HFFc6 (cell line): Measurements from ENCODE around the gene GUCA2A. TPM values are rescaled to one million over a fixed set of nuclear protein-coding genes. Genes with fewer than 3 reads are reported as not detected.

ENCODE experiments used
- DNase-seq: peaks from one replicate; pipeline ENCODE4 v3.0.0-alpha.2; 2018
- H3K27ac Mint-ChIP-seq: 2 replicates; pipeline ENCODE4 v1.8.0; 2020; ENCODE audit warnings: mild to moderate bottlenecking, mixed read lengths
- H3K27me3 Mint-ChIP-seq: 2 replicates; pipeline ENCODE4 v1.8.0; 2021; ENCODE audit warnings: mild to moderate bottlenecking, moderate library complexity, mixed read lengths; ENCODE audit not compliant: insufficient read depth
- H3K36me3 Mint-ChIP-seq: 2 replicates; pipeline ENCODE4 v1.8.0; 2021; ENCODE audit warnings: low read depth, mixed read lengths
- H3K4me1 Mint-ChIP-seq: 2 replicates; pipeline ENCODE4 v1.8.0; 2020; ENCODE audit warnings: low read depth, mixed read lengths
- H3K4me3 Mint-ChIP-seq: 2 replicates; pipeline ENCODE4 v1.8.0; 2020; ENCODE audit warnings: mild to moderate bottlenecking, moderate library complexity, mixed read lengths
- H3K9me3 Mint-ChIP-seq: 2 replicates; pipeline ENCODE4 v1.8.0; 2020; ENCODE audit warnings: mild to moderate bottlenecking, mixed read lengths
- CTCF ChIP-seq: fragments of 200-600 bp; sonication (generic); IDR thresholded peaks from 2 replicates; pipeline ENCODE4 v1.5.0; 2021; ENCODE audit warnings: antibody characterized with exemption, mild to moderate bottlenecking
- total RNA-seq, 6 experiments: library from RNA; stranded (reverse); fragmentation: NEBNext Ultra II Directional; extraction: Animal tissue kit (Norgen Biotek cat#: 25700); gene quantifications; 2 replicates in 1 of 6; 3 replicates in 5 of 6; pipeline ENCODE4 v1.2.3, GENCODE V29; 2021

The GUCA2A gene
- total RNA-seq, 6 experiments from 2014 or later: not detected

GRCh38 chr1:42114229-42114628 lies 50.3 kb downstream of the GUCA2A start:
- H3K27me3 Mint-ChIP-seq: peaks cover 42% of the 10 kb centered on the region

More at GRCh38 chr1:42114229-42114628, 50.3 kb downstream of the GUCA2A start:
- no peaks in the 10 kb centered on the region for H3K36me3 Mint-ChIP-seq
- H3K27ac Mint-ChIP-seq: no peak overlapping the region
- no peak for DNase-seq
- H3K9me3 Mint-ChIP-seq: no peaks in the 10 kb centered on the region
- TF ChIP-seq CTCF: no peak
- no peaks in the 10 kb centered on the region for H3K4me1 Mint-ChIP-seq
- H3K4me3 Mint-ChIP-seq: no peak overlapping the region

Other genes starting within 250 kb of the GUCA2A start
- 1 to 10 TPM; 7.0 to 9.7 (median 7.9) TPM for gene HIVEP3, start 245.8 kb downstream of the GUCA2A start, total RNA-seq
- not detected for gene GUCA2B, start 11.3 kb downstream of the GUCA2A start, total RNA-seq
- 10 to 100 TPM; 24.5 to 31.3 (median 28.9) TPM for gene FOXJ3, start 170.5 kb upstream of the GUCA2A start, total RNA-seq
- not detected for gene RIMKLA, start 216.0 kb upstream of the GUCA2A start, total RNA-seq